Central memory CD8-positive, alpha-beta T cell (primary cell): Measurements from ENCODE around the gene MEIOB.
"Not testable (repeated sequence)": the region's sequence is repeated elsewhere in the genome, so short reads cannot be mapped to it uniquely, and the experiment has no call there.

ENCODE experiments used
- ATAC-seq: fragments of 150-1000 bp; cut with Tn5 transposase; replicated peaks from 2 replicates; pipeline ENCODE4 v1.10.0; 2022; ENCODE audit warnings: mild to moderate bottlenecking, moderate FRiP score, moderate number of reproducible peaks; ENCODE audit not compliant: poor library complexity, severe bottlenecking; ENCODE audit errors: extremely low read depth
- DNase-seq, 2 donors: peaks; one replicate each; pipeline ENCODE4 v3.0.0; 2021; ENCODE audit warnings: low spot score in 2 of 2
- H3K27ac Mint-ChIP-seq: one replicate; pipeline ENCODE4 v1.8.0; 2022; ENCODE audit warnings: low read depth, mild to moderate bottlenecking, moderate library complexity, mixed read lengths
- H3K27me3 Mint-ChIP-seq: one replicate; pipeline ENCODE4 v1.8.0; 2022; ENCODE audit warnings: mixed read lengths
- H3K36me3 Mint-ChIP-seq: one replicate; pipeline ENCODE4 v1.8.0; 2022; ENCODE audit warnings: mild to moderate bottlenecking, moderate library complexity, mixed read lengths; ENCODE audit not compliant: insufficient read depth
- H3K4me1 Mint-ChIP-seq: one replicate; pipeline ENCODE4 v1.8.0; 2022; ENCODE audit warnings: mixed read lengths
- H3K4me3 Mint-ChIP-seq: one replicate; pipeline ENCODE4 v1.8.0; 2022; ENCODE audit warnings: mild to moderate bottlenecking, moderate library complexity, mixed read lengths
- H3K9me3 Mint-ChIP-seq: one replicate; pipeline ENCODE4 v1.8.0; 2022; ENCODE audit warnings: mixed read lengths

Gene MEIOB

GRCh38 chr16:1903220-1903574, 31.2 kb upstream of the MEIOB start:
- H3K27me3 Mint-ChIP-seq = peaks cover 12% of the 10 kb centered on the region
- peaks cover 2% of the 10 kb centered on the region for H3K36me3 Mint-ChIP-seq
- no peak overlapping the region for H3K27ac Mint-ChIP-seq
- no peak overlapping the region for H3K4me3 Mint-ChIP-seq
- DNase-seq (no peak), ATAC-seq (no peak)
- H3K4me1 Mint-ChIP-seq = no peaks in the 10 kb centered on the region
- no peaks in the 10 kb centered on the region for H3K9me3 Mint-ChIP-seq

- ATAC-seq = no peak
- H3K27me3 Mint-ChIP-seq = peaks cover 12% of the 10 kb centered on the region
- H3K9me3 Mint-ChIP-seq = no peaks in the 10 kb centered on the region
- peaks cover 2% of the 10 kb centered on the region for H3K36me3 Mint-ChIP-seq
- no peak for DNase-seq
- no peaks in the 10 kb centered on the region for H3K4me1 Mint-ChIP-seq
- no peak overlapping the region for H3K27ac Mint-ChIP-seq
- no peak overlapping the region for H3K4me3 Mint-ChIP-seq
These were observed 30.7 kb upstream of the MEIOB start for GRCh38 chr16:1902547-1903219.

GRCh38 chr16:1900452-1900774, 28.4 kb upstream of the MEIOB start:
- ATAC-seq (no peak), DNase-seq (no peak)
- H3K36me3 Mint-ChIP-seq = peaks cover 2% of the 10 kb centered on the region
- no peak overlapping the region for H3K27ac Mint-ChIP-seq
- no peak overlapping the region for H3K4me3 Mint-ChIP-seq
- H3K9me3 Mint-ChIP-seq = no peaks in the 10 kb centered on the region
- peaks cover 6% of the 10 kb centered on the region for H3K27me3 Mint-ChIP-seq
- no peaks in the 10 kb centered on the region for H3K4me1 Mint-ChIP-seq

- DNase-seq (no peak), ATAC-seq (no peak)
- no peaks in the 10 kb centered on the region for H3K4me1 Mint-ChIP-seq
- H3K4me3 Mint-ChIP-seq = no peak overlapping the region
- no peaks in the 10 kb centered on the region for H3K9me3 Mint-ChIP-seq
- H3K36me3 Mint-ChIP-seq = peaks cover 2% of the 10 kb centered on the region
- peaks cover 6% of the 10 kb centered on the region for H3K27me3 Mint-ChIP-seq
- H3K27ac Mint-ChIP-seq = no peak overlapping the region
These were observed 27.9 kb upstream of the MEIOB start for GRCh38 chr16:1899641-1900451.

GRCh38 chr16:1897692-1898091, 25.7 kb upstream of the MEIOB start:
- H3K9me3 Mint-ChIP-seq, DNase-seq, H3K27ac Mint-ChIP-seq, ATAC-seq, H3K4me3 Mint-ChIP-seq, H3K36me3 Mint-ChIP-seq, H3K4me1 Mint-ChIP-seq: not testable (repeated sequence)
- peaks cover 15% of the 10 kb centered on the region for H3K27me3 Mint-ChIP-seq

- peaks cover 16% of the 10 kb centered on the region for H3K27me3 Mint-ChIP-seq
- ATAC-seq (no peak), DNase-seq (no peak)
- no peaks in the 10 kb centered on the region for H3K36me3 Mint-ChIP-seq
- H3K4me3 Mint-ChIP-seq = no peak overlapping the region
- H3K4me1 Mint-ChIP-seq = no peaks in the 10 kb centered on the region
- no peaks in the 10 kb centered on the region for H3K9me3 Mint-ChIP-seq
- no peak overlapping the region for H3K27ac Mint-ChIP-seq
These were observed 24.1 kb upstream of the MEIOB start for GRCh38 chr16:1895949-1896675.

GRCh38 chr16:1895068-1895467, 23.1 kb upstream of the MEIOB start:
- Mint-ChIP-seq H3K4me1 (no peaks in the 10 kb centered on the region), H3K36me3 (no peaks in the 10 kb centered on the region), H3K27ac (no peak overlapping the region), H3K9me3 (no peaks in the 10 kb centered on the region), H3K27me3 (peaks cover 26% of the 10 kb centered on the region), H3K4me3 (no peak overlapping the region)
- ATAC-seq (no peak), DNase-seq (no peak)

- H3K4me3 Mint-ChIP-seq = no peak overlapping the region
- no peak overlapping the region for H3K27ac Mint-ChIP-seq
- peaks cover 42% of the 10 kb centered on the region for H3K27me3 Mint-ChIP-seq
- no peaks in the 10 kb centered on the region for H3K9me3 Mint-ChIP-seq
- no peaks in the 10 kb centered on the region for H3K36me3 Mint-ChIP-seq
- ATAC-seq = no peak
- H3K4me1 Mint-ChIP-seq = no peaks in the 10 kb centered on the region
- no peak for DNase-seq
These were observed 18.7 kb upstream of the MEIOB start for GRCh38 chr16:1890708-1891050.

GRCh38 chr16:1890024-1890707, 18.2 kb upstream of the MEIOB start:
- H3K4me3 Mint-ChIP-seq = no peak overlapping the region
- DNase-seq (no peak), ATAC-seq (no peak)
- H3K9me3 Mint-ChIP-seq = no peaks in the 10 kb centered on the region
- H3K27me3 Mint-ChIP-seq = peaks cover 46% of the 10 kb centered on the region
- no peaks in the 10 kb centered on the region for H3K36me3 Mint-ChIP-seq
- H3K27ac Mint-ChIP-seq = no peak overlapping the region
- no peaks in the 10 kb centered on the region for H3K4me1 Mint-ChIP-seq

- no peaks in the 10 kb centered on the region for H3K36me3 Mint-ChIP-seq
- H3K27ac Mint-ChIP-seq = no peak overlapping the region
- no peaks in the 10 kb centered on the region for H3K4me1 Mint-ChIP-seq
- DNase-seq (no peak), ATAC-seq (no peak)
- H3K9me3 Mint-ChIP-seq = no peaks in the 10 kb centered on the region
- H3K27me3 Mint-ChIP-seq = peaks cover 54% of the 10 kb centered on the region
- no peak overlapping the region for H3K4me3 Mint-ChIP-seq
These were observed 15.9 kb upstream of the MEIOB start for GRCh38 chr16:1887711-1888354.

GRCh38 chr16:1884889-1885288, 12.9 kb upstream of the MEIOB start:
- no peak overlapping the region for H3K27ac Mint-ChIP-seq
- no peak for ATAC-seq
- H3K4me1 Mint-ChIP-seq = no peaks in the 10 kb centered on the region
- no peak for DNase-seq
- H3K4me3 Mint-ChIP-seq = no peak overlapping the region
- H3K9me3 Mint-ChIP-seq = no peaks in the 10 kb centered on the region
- peaks cover 39% of the 10 kb centered on the region for H3K27me3 Mint-ChIP-seq
- peaks cover 2% of the 10 kb centered on the region for H3K36me3 Mint-ChIP-seq

GRCh38 chr16:1884155-1884760, 12.3 kb upstream of the MEIOB start:
- Mint-ChIP-seq H3K4me1 (no peaks in the 10 kb centered on the region), H3K27me3 (peaks cover 34% of the 10 kb centered on the region), H3K36me3 (peaks cover 2% of the 10 kb centered on the region), H3K9me3 (no peaks in the 10 kb centered on the region), H3K4me3 (no peak overlapping the region), H3K27ac (no peak overlapping the region)
- ATAC-seq (no peak), DNase-seq (no peak)
